GM12891 (cell line): Measurements from ENCODE around the gene RAB15.

Experiments used
- PAX5 ChIP-seq: IDR thresholded peaks from 2 replicates; pipeline ENCODE4 v1.6.1; 2011; ENCODE audit warnings: low read length, moderate library complexity, mild to moderate bottlenecking; ENCODE audit not compliant: insufficient read depth, severe bottlenecking
- POLR2A ChIP-seq: IDR thresholded peaks from 2 replicates; pipeline ENCODE4 v1.6.1; 2011; ENCODE audit warnings: low read depth, low read length, control low read depth
- POLR2AphosphoS5 ChIP-seq: IDR thresholded peaks from 2 replicates; pipeline ENCODE4 v1.6.1; 2011; ENCODE audit warnings: low read depth, low read length, control low read depth
- POU2F2 ChIP-seq: IDR thresholded peaks from 2 replicates; pipeline ENCODE4 v1.6.1; 2011; ENCODE audit warnings: low read depth, mild to moderate bottlenecking, control low read depth, low read length, moderate library complexity
- SPI1 ChIP-seq: IDR thresholded peaks from 2 replicates; pipeline ENCODE4 v1.6.1; 2011; ENCODE audit warnings: low read depth, low read length, control low read depth
- TAF1 ChIP-seq: IDR thresholded peaks from 2 replicates; pipeline ENCODE4 v1.6.1; 2011; ENCODE audit warnings: low read depth, low read length, control low read depth

GRCh38 chr14:65015391-65015790 is 43.3 kb upstream of the RAB15 start:
- TF ChIP-seq POLR2A = no peak
- TF ChIP-seq POU2F2 = no peak
- TF ChIP-seq TAF1 = no peak
- TF ChIP-seq PAX5 = no peak
- TF ChIP-seq POLR2AphosphoS5 = no peak
- no peak for TF ChIP-seq SPI1
